Left colon (tissue), 2 donors: Measurements from ENCODE around the gene OVAAL. TPM values are rescaled to one million over a fixed set of nuclear protein-coding genes. Genes with fewer than 3 reads are reported as not detected.

ENCODE experiments used
- total RNA-seq, 2 donors: library from RNA; stranded (reverse); fragmentation: NEBNext Ultra II Directional; extraction: Animal tissue kit (Norgen Biotek cat#: 25700); gene quantifications; one replicate each; pipeline ENCODE4 v1.2.1, GENCODE V29; 2021
- donor health status: DM: no; HTN: no; CAD: no.
- donor health status: DM: yes; HTN: yes; CAD: no.

OVAAL gene
- total RNA-seq, 2 donors from 2014 or later, result not detected

Other genes starting within 250 kb of the OVAAL start
- gene ACBD6, start 56.4 kb upstream of the OVAAL start, total RNA-seq, result 10 to 100 TPM; 17.1 to 25.1 TPM
- 10 to 100 TPM; 32.6 to 60.2 TPM for gene XPR1, start 73.1 kb downstream of the OVAAL start, total RNA-seq